SK-N-SH treated with all-trans-retinoic acid at 6 μM for 48 hours (cell line): Measurements from ENCODE around the gene ICAM5.

Source experiments
- ATAC-seq: fragments of 200-7000 bp; cut with Tn5 transposase; 3 replicates; pipeline ENCODE4 v1.9.1; 2020; ENCODE audit warnings: mild to moderate bottlenecking, moderate library complexity
- ARNTL ChIP-seq: fragments of 450-650 bp; formaldehyde crosslinking; IDR thresholded peaks from 2 replicates; pipeline ENCODE4 v1.5.0; 2020; ENCODE audit warnings: low read depth, mild to moderate bottlenecking, moderate library complexity, borderline replicate concordance
- BACH2 ChIP-seq: fragments of 250-450 bp; sonication (Bioruptor Pico); IDR thresholded peaks from 2 replicates; pipeline ENCODE4 v1.9.0; 2021; ENCODE audit warnings: mild to moderate bottlenecking, borderline replicate concordance
- CSDC2 ChIP-seq: fragments of 250-450 bp; sonication (Bioruptor Pico); IDR thresholded peaks from 2 replicates; pipeline ENCODE4 v1.5.0; 2020; ENCODE audit warnings: mild to moderate bottlenecking, moderate library complexity
- ESRRG ChIP-seq: fragments of 250-450 bp; sonication (Bioruptor Pico); IDR thresholded peaks from 2 replicates; pipeline ENCODE4 v1.6.1; 2021; ENCODE audit warnings: mild to moderate bottlenecking
- GLIS3 ChIP-seq: fragments of 250-450 bp; sonication (Bioruptor Pico); IDR thresholded peaks from 2 replicates; pipeline ENCODE4 v1.5.0; 2020; ENCODE audit warnings: mild to moderate bottlenecking, moderate library complexity
- OSR1 ChIP-seq: fragments of 250-450 bp; sonication (Bioruptor Pico); IDR thresholded peaks from 2 replicates; pipeline ENCODE4 v1.8.0; 2022; ENCODE audit warnings: moderate library complexity, mild to moderate bottlenecking, inconsistent platforms
- PPARA ChIP-seq: fragments of 250-450 bp; sonication (Bioruptor Pico); IDR thresholded peaks from 2 replicates; pipeline ENCODE4 v1.5.0; 2020; ENCODE audit warnings: mild to moderate bottlenecking, borderline replicate concordance
- SNAI2 ChIP-seq: fragments of 250-450 bp; sonication (Bioruptor Pico); IDR thresholded peaks from 2 replicates; pipeline ENCODE4 v1.5.0; 2020; ENCODE audit warnings: mild to moderate bottlenecking, moderate library complexity
- TCF4 ChIP-seq: fragments of 250-450 bp; sonication (Bioruptor Pico); IDR thresholded peaks from 2 replicates; pipeline ENCODE4 v1.8.0; 2021; ENCODE audit warnings: mild to moderate bottlenecking, moderate library complexity, borderline replicate concordance
- TOX ChIP-seq: fragments of 250-450 bp; sonication (Bioruptor Pico); IDR thresholded peaks from 2 replicates; pipeline ENCODE4 v1.8.0; 2021; ENCODE audit warnings: mild to moderate bottlenecking, moderate library complexity, borderline replicate concordance
- ZC3H10 ChIP-seq: fragments of 250-450 bp; sonication (Bioruptor Pico); IDR thresholded peaks from 2 replicates; pipeline ENCODE4 v1.5.1; 2021; ENCODE audit warnings: mild to moderate bottlenecking, moderate library complexity
- ZFP3 ChIP-seq: fragments of 250-450 bp; sonication (Bioruptor Pico); IDR thresholded peaks from 2 replicates; pipeline ENCODE4 v1.5.0; 2020; ENCODE audit warnings: mild to moderate bottlenecking, moderate library complexity
- ZFP30 ChIP-seq: fragments of 450-650 bp; formaldehyde crosslinking; IDR thresholded peaks from 2 replicates; pipeline ENCODE4 v1.5.0; 2022; ENCODE audit warnings: mild to moderate bottlenecking, moderate library complexity
- ZNF565 ChIP-seq: fragments of 450-650 bp; formaldehyde crosslinking; conservative IDR thresholded peaks from 2 replicates; pipeline ENCODE4 v1.5.0; 2020; ENCODE audit warnings: low read depth, mild to moderate bottlenecking, moderate library complexity
- ZNF70 ChIP-seq: fragments of 450-650 bp; formaldehyde crosslinking; IDR thresholded peaks from 2 replicates; pipeline ENCODE4 v1.5.0; 2020; ENCODE audit warnings: mild to moderate bottlenecking, moderate library complexity
- ZNF8 ChIP-seq: fragments of 450-650 bp; formaldehyde crosslinking; IDR thresholded peaks from 2 replicates; pipeline ENCODE4 v1.5.0; 2020; ENCODE audit warnings: mild to moderate bottlenecking, moderate library complexity
- TF ChIP-seq, protein P1 (sequence below): fragments of 250-450 bp; sonication (Bioruptor Pico); IDR thresholded peaks from 2 replicates; pipeline ENCODE4 v1.8.0; 2021; ENCODE audit warnings: low read depth, mild to moderate bottlenecking, moderate library complexity, borderline replicate concordance
- TF ChIP-seq, protein P2 (sequence below): fragments of 250-450 bp; sonication (Bioruptor Pico); IDR thresholded peaks from 2 replicates; pipeline ENCODE4 v1.5.1; 2020; ENCODE audit warnings: low read depth, mild to moderate bottlenecking, moderate library complexity
- TF ChIP-seq, protein P3 (sequence below): fragments of 250-450 bp; sonication (Bioruptor Pico); IDR thresholded peaks from 2 replicates; pipeline ENCODE4 v1.5.1; 2021; ENCODE audit warnings: mild to moderate bottlenecking, moderate library complexity
- TF ChIP-seq, protein P4 (sequence below): fragments of 250-450 bp; sonication (Bioruptor Pico); IDR thresholded peaks from 2 replicates; pipeline ENCODE4 v1.5.0; 2020; ENCODE audit warnings: mild to moderate bottlenecking, moderate library complexity

Gene ICAM5

DNA sequence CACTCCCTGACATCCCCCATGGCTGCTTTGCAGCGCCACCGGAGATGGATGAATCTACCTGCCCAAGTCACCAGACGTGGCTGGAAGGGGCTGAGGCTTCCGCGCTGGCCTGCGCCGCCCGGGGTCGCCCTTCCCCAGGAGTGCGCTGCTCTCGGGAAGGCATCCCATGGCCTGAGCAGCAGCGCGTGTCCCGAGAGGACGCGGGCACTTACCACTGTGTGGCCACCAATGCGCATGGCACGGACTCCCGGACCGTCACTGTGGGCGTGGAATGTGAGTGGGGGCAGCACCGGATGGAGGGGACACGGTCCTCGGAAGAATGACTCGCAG, 4.6 kb downstream of the ICAM5 start:
- no peak for ATAC-seq
- TF ChIP-seq PPARA (CRISPR knock-in tag) (no peak), ZNF70 (no peak), ZNF8 (CRISPR knock-in tag) (no peak), CSDC2 (no peak), ZC3H10 (CRISPR knock-in tag) (no peak), TCF4 (no peak), ZFP3 (CRISPR knock-in tag) (no peak), ZNF565 (no peak), OSR1 (CRISPR knock-in tag) (no peak), ARNTL (CRISPR knock-in tag) (no peak)
- TF ChIP-seq, protein P1, sequence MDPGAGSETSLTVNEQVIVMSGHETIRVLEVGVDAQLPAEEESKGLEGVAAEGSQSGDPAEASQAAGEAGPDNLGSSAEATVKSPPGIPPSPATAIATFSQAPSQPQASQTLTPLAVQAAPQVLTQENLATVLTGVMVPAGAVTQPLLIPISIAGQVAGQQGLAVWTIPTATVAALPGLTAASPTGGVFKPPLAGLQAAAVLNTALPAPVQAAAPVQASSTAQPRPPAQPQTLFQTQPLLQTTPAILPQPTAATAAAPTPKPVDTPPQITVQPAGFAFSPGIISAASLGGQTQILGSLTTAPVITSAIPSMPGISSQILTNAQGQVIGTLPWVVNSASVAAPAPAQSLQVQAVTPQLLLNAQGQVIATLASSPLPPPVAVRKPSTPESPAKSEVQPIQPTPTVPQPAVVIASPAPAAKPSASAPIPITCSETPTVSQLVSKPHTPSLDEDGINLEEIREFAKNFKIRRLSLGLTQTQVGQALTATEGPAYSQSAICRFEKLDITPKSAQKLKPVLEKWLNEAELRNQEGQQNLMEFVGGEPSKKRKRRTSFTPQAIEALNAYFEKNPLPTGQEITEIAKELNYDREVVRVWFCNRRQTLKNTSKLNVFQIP (CRISPR knock-in tag): no peak
- TF ChIP-seq, protein P2, sequence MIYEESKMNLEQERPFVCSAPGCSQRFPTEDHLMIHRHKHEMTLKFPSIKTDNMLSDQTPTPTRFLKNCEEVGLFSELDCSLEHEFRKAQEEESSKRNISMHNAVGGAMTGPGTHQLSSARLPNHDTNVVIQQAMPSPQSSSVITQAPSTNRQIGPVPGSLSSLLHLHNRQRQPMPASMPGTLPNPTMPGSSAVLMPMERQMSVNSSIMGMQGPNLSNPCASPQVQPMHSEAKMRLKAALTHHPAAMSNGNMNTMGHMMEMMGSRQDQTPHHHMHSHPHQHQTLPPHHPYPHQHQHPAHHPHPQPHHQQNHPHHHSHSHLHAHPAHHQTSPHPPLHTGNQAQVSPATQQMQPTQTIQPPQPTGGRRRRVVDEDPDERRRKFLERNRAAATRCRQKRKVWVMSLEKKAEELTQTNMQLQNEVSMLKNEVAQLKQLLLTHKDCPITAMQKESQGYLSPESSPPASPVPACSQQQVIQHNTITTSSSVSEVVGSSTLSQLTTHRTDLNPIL (CRISPR knock-in tag): no peak
- TF ChIP-seq, all 23 proteins: peak for 0

DNA sequence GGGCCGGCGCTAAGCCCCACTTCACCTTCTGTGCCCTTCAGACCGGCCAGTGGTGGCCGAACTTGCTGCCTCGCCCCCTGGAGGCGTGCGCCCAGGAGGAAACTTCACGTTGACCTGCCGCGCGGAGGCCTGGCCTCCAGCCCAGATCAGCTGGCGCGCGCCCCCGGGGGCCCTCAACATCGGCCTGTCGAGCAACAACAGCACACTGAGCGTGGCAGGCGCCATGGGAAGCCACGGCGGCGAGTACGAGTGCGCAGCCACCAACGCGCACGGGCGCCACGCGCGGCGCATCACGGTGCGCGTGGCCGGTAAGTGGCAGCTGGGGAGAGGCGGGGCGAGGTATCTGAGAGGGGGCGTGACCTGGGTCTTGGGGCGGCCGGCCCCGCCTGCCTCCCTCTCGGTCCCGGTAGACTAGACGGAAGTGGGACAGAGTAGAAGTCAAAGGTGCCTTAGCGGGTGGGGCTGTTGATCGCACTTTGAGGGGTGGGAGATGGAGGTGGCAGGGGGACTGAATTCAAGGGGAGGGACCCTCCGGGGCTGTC, 5.6 kb downstream of the ICAM5 start:
- TF ChIP-seq ZC3H10 (CRISPR knock-in tag) (no peak), ZNF565 (no peak), GLIS3 (CRISPR knock-in tag) (no peak), ESRRG (CRISPR knock-in tag) (no peak), ZFP3 (CRISPR knock-in tag) (no peak), TOX (CRISPR knock-in tag) (no peak), ARNTL (CRISPR knock-in tag) (no peak)
- TF ChIP-seq, protein P3, sequence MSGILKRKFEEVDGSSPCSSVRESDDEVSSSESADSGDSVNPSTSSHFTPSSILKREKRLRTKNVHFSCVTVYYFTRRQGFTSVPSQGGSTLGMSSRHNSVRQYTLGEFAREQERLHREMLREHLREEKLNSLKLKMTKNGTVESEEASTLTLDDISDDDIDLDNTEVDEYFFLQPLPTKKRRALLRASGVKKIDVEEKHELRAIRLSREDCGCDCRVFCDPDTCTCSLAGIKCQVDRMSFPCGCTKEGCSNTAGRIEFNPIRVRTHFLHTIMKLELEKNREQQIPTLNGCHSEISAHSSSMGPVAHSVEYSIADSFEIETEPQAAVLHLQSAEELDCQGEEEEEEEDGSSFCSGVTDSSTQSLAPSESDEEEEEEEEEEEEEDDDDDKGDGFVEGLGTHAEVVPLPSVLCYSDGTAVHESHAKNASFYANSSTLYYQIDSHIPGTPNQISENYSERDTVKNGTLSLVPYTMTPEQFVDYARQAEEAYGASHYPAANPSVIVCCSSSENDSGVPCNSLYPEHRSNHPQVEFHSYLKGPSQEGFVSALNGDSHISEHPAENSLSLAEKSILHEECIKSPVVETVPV: no peak
- TF ChIP-seq, all 23 proteins: peak for 0
- ATAC-seq: no peak

DNA sequence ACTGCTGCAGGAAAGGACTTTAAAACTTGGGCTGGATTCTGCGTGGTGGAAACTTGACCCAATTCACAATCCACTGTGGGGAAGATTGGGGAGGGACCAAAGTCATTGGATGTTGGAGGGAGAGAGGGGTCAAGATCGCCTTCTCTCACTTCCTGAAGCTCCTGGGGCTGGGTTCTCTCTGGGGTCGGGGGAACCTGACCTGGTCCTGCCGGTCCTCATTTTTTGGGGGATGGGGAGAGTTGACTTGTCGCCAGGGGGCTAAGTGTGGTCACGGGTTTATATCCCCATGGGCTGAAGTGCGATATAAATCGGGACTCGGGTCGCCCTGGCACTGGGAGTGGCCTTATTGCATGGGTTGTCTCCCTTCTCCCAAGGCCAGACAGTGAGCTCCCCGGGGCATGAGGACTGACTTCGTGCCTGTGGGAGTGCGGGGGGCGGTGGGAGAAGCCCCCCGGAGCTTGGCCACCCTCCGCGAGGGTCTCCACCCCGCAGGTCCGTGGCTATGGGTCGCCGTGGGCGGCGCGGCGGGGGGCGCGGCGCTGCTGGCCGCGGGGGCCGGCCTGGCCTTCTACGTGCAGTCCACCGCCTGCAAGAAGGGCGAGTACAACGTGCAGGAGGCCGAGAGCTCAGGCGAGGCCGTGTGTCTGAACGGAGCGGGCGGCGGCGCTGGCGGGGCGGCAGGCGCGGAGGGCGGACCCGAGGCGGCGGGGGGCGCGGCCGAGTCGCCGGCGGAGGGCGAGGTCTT, 6.3 kb downstream of the ICAM5 start:
- ATAC-seq: no peak
- no peak for TF ChIP-seq PPARA (CRISPR knock-in tag)
- TF ChIP-seq SNAI2 (CRISPR knock-in tag): no peak
- no peak for TF ChIP-seq BACH2
- TF ChIP-seq TOX (CRISPR knock-in tag): no peak
- no peak for TF ChIP-seq GLIS3 (CRISPR knock-in tag)
- TF ChIP-seq OSR1 (CRISPR knock-in tag): no peak
- TF ChIP-seq, protein P3: no peak
- no peak for TF ChIP-seq CSDC2
- TF ChIP-seq, protein P2 (CRISPR knock-in tag): no peak
- TF ChIP-seq, protein P4, sequence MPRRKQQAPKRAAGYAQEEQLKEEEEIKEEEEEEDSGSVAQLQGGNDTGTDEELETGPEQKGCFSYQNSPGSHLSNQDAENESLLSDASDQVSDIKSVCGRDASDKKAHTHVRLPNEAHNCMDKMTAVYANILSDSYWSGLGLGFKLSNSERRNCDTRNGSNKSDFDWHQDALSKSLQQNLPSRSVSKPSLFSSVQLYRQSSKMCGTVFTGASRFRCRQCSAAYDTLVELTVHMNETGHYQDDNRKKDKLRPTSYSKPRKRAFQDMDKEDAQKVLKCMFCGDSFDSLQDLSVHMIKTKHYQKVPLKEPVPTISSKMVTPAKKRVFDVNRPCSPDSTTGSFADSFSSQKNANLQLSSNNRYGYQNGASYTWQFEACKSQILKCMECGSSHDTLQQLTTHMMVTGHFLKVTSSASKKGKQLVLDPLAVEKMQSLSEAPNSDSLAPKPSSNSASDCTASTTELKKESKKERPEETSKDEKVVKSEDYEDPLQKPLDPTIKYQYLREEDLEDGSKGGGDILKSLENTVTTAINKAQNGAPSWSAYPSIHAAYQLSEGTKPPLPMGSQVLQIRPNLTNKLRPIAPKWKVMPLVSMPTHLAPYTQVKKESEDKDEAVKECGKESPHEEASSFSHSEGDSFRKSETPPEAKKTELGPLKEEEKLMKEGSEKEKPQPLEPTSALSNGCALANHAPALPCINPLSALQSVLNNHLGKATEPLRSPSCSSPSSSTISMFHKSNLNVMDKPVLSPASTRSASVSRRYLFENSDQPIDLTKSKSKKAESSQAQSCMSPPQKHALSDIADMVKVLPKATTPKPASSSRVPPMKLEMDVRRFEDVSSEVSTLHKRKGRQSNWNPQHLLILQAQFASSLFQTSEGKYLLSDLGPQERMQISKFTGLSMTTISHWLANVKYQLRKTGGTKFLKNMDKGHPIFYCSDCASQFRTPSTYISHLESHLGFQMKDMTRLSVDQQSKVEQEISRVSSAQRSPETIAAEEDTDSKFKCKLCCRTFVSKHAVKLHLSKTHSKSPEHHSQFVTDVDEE (CRISPR knock-in tag): no peak
- no peak for TF ChIP-seq ESRRG (CRISPR knock-in tag)
- no peak for TF ChIP-seq ZNF70
- no peak for TF ChIP-seq ZFP3 (CRISPR knock-in tag)
- TF ChIP-seq ARNTL (CRISPR knock-in tag): no peak
- no peak for TF ChIP-seq ZFP30 (CRISPR knock-in tag)
